ENCODE results near the gene GALNTL6. TPM values are rescaled to one million over a fixed set of nuclear protein-coding genes. Genes with fewer than 3 reads are reported as not detected.

The GALNTL6 gene
- total and polyA plus RNA-seq, 2 of the 4 experiments (the other 2 are of a cell fraction): under 0.01 TPM; not detected in 1

DNA sequence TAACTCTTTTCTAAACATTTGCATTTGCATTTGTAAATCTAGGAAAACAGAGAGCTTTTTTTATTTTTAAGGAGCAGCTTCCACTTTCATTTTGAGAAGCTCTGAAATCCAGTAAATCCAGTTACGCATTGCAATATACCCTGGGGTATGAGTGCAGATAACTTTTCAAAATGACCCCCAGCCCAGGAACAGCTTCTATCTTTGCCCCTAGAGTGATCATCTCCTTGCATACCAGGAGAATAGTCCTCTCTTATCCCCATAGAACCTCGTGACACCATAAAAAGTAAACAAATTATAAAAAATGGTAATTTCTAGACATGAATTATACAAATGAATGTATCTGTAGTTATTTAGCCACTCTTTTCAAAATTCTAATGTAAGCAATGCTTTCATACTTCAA lies 1063.2 kb downstream of the GALNTL6 start:
- dilution Hi-C loops (cut with HindIII; ENCODE audit: low sequenced_read_pairs, unreplicated experiment) (no loop called here), intact Hi-C loops (cut with micrococcal nuclease) (no loop called here), in situ Hi-C loops (cut with MboI; ENCODE audit: low sequenced_read_pairs) (no loop called here)
- no peak overlapping the region for H3K14ac ChIP-seq (replicated peaks; ENCODE audit: low read depth, low read length)
- WGBS, 2 experiments (ENCODE audit: extremely low coverage in 2 of 2, insufficient read length in 1 of 2): no CpG with 5 or more reads among the region's 2 CpGs
- DNase-seq (no peak), ATAC-seq (ENCODE audit: low read depth) (no peak)
- H4K8ac ChIP-seq (ENCODE audit: low read depth in 2 of 2, low read length in 2 of 2): no peak overlapping the region
- H3K56ac ChIP-seq (ENCODE audit: extremely low read depth, insufficient read depth, low read length): no peak overlapping the region
- no peak overlapping the region for H3K9ac ChIP-seq (ENCODE audit: low read depth, low read length)
- H2BK120ac ChIP-seq (ENCODE audit: low read depth, low read length): no peak overlapping the region
- no peak overlapping the region for H3K18ac ChIP-seq (ENCODE audit: low read depth, low read length)
- no peak overlapping the region for H2AK5ac ChIP-seq (ENCODE audit: low read depth, low read length)
- no peaks in the 10 kb centered on the region for H4K20me1 ChIP-seq (ENCODE audit: insufficient read depth, low read length)
- no peak overlapping the region for H2BK5ac ChIP-seq (ENCODE audit: low read depth, low read length, poor library complexity, severe bottlenecking)
- ChIA-PET CTCF (no interaction called here), POLR2A (ENCODE audit: unreplicated experiment) (no interaction called here)
- no peaks in the 10 kb centered on the region; the same call in 1 of the 2 replicates for H3K27me3 ChIP-seq (ENCODE audit: control insufficient read depth, insufficient read depth, low read length)
- H3K4me1 ChIP-seq (ENCODE audit: control insufficient read depth, insufficient read depth, low read length): no peaks in the 10 kb centered on the region
- no peak overlapping the region for H3K4me3 ChIP-seq (ENCODE audit: insufficient read depth, low read depth, low read length)
- H2AFZ ChIP-seq (replicated peaks; ENCODE audit: low read length, poor library complexity): no peak overlapping the region
- H3K4ac ChIP-seq (ENCODE audit: low read depth, low read length): no peak overlapping the region
- H3K79me1 ChIP-seq (ENCODE audit: low read depth in 1 of 2, low read length in 2 of 2): no peaks in the 10 kb centered on the region
- no peaks in the 10 kb centered on the region for H3K9me1 ChIP-seq (ENCODE audit: insufficient read depth, low read length)
- no peak overlapping the region for H3K23ac ChIP-seq (ENCODE audit: low read depth, low read length)
- H3K9me3 ChIP-seq (ENCODE audit: control insufficient read depth, insufficient read depth, low read length): no peaks in the 10 kb centered on the region
- no peak overlapping the region for H4K91ac ChIP-seq (ENCODE audit: insufficient read depth, low read depth, low read length)
- H4K5ac ChIP-seq (ENCODE audit: low read depth, low read length): no peak overlapping the region
- H2BK15ac ChIP-seq (ENCODE audit: low read depth, low read length): no peak overlapping the region
- H3K36me3 ChIP-seq (ENCODE audit: control insufficient read depth, insufficient read depth, low read length): no peaks in the 10 kb centered on the region
- H2BK20ac ChIP-seq (ENCODE audit: low read depth, low read length): no peak overlapping the region
- H2AK9ac ChIP-seq (replicated peaks; ENCODE audit: low read depth, low read length, poor library complexity): no peak overlapping the region
- TF ChIP-seq MAZ (IDR thresholded peaks at IDR 0.05; ENCODE audit: borderline replicate concordance, low read depth, low read length) (no peak), POLR2A (IDR thresholded peaks at IDR 0.05; ENCODE audit: low read depth, low read length) (no peak)
- TF ChIP-seq, protein P1, sequence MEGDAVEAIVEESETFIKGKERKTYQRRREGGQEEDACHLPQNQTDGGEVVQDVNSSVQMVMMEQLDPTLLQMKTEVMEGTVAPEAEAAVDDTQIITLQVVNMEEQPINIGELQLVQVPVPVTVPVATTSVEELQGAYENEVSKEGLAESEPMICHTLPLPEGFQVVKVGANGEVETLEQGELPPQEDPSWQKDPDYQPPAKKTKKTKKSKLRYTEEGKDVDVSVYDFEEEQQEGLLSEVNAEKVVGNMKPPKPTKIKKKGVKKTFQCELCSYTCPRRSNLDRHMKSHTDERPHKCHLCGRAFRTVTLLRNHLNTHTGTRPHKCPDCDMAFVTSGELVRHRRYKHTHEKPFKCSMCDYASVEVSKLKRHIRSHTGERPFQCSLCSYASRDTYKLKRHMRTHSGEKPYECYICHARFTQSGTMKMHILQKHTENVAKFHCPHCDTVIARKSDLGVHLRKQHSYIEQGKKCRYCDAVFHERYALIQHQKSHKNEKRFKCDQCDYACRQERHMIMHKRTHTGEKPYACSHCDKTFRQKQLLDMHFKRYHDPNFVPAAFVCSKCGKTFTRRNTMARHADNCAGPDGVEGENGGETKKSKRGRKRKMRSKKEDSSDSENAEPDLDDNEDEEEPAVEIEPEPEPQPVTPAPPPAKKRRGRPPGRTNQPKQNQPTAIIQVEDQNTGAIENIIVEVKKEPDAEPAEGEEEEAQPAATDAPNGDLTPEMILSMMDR (conservative IDR thresholded peaks at IDR 0.05; ENCODE audit: low read depth, low read length): no peak
- no TSS peak for BruUV-seq (replicated peaks)
- H3K27ac ChIP-seq (ENCODE audit: insufficient read depth, low read length): no peak overlapping the region
- H3K4me2 ChIP-seq (ENCODE audit: low read depth, low read length): peak overlapping the region; percentile 40; the same call in 1 of the 2 replicates
